LNCAP (cell line): ENCODE measurements around the gene PPM1H.

Source experiments
- TF ChIP-seq, protein P1 (sequence below): fragments of 450-650 bp; IDR thresholded peaks from 2 replicates; pipeline ENCODE4 v1.5.1; 2017; ENCODE audit warnings: mild to moderate bottlenecking

Gene PPM1H

DNA sequence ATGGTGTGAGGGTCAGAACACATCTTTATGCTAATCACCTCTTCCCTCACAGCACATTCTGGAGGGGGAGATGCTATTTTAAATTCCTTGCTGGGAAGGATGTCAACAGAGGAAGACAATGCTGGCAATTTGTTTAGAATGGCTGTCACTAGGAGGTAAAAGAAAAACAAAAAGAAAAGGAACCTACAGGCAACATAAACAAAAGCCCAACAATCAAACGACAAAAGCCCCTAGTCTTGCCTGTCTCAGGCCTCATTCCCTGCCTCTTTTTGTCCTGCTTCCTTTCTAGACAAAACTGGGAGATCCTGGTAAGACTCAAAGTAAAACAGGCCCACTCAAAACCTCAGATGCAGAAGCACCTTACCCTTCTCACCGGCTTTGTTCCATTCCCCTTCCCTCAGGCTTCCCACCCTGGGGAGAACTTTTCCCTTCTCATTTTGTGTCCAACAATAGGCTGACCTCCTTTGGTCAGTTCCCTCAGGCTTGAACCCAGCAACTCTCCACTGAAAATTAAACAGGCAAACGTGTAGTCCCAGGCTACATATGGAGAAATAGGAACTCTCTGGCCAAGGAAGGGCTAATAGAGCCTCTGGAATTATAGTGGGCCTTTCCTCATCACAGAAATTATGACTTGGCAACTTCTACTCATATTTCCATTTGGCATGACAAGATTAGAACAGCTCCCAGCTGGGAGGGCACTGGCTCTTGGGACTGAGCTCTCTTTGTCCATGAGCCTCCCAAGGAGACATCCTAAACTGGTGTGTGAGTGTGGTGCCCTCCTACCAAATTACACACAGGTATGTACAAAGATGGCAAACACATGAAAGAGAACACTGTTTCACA is 275.3 kb downstream of the PPM1H start:
- TF ChIP-seq, protein P1, sequence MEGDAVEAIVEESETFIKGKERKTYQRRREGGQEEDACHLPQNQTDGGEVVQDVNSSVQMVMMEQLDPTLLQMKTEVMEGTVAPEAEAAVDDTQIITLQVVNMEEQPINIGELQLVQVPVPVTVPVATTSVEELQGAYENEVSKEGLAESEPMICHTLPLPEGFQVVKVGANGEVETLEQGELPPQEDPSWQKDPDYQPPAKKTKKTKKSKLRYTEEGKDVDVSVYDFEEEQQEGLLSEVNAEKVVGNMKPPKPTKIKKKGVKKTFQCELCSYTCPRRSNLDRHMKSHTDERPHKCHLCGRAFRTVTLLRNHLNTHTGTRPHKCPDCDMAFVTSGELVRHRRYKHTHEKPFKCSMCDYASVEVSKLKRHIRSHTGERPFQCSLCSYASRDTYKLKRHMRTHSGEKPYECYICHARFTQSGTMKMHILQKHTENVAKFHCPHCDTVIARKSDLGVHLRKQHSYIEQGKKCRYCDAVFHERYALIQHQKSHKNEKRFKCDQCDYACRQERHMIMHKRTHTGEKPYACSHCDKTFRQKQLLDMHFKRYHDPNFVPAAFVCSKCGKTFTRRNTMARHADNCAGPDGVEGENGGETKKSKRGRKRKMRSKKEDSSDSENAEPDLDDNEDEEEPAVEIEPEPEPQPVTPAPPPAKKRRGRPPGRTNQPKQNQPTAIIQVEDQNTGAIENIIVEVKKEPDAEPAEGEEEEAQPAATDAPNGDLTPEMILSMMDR, result no peak

DNA sequence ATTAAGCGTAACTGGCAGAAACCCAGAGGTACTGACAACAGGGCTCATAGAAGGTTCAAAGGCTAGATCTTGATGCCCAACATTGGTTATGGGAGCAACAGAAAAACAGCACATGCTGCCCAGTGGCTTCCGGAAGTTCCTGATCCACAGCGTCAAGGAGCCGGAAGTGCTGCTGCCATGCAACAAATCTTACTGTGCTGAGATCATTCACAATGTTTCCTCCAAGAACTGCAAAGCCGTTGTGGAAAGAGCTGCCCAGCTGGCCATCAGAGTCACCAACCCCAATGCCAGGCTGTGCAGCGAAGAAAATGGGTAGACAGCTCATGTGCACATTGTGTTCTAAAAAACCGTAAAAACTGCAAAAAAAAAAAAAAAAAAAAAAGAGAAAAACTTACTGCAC is 276.0 kb downstream of the PPM1H start:
- TF ChIP-seq, protein P1, result no peak

DNA sequence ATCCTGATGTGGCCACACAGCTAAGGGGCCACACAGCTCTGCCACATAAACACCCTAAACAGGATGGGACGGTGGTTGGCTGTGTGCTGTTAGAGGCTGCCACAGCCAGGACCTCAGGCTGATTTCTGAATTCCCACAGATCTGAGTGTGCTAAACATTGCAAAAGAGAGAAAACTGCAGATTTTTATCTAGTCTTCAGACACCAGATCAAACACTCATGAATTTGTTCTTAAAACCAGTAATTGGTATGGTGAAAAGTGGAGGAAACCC is 277.7 kb downstream of the PPM1H start:
- TF ChIP-seq, protein P1, result no peak

DNA sequence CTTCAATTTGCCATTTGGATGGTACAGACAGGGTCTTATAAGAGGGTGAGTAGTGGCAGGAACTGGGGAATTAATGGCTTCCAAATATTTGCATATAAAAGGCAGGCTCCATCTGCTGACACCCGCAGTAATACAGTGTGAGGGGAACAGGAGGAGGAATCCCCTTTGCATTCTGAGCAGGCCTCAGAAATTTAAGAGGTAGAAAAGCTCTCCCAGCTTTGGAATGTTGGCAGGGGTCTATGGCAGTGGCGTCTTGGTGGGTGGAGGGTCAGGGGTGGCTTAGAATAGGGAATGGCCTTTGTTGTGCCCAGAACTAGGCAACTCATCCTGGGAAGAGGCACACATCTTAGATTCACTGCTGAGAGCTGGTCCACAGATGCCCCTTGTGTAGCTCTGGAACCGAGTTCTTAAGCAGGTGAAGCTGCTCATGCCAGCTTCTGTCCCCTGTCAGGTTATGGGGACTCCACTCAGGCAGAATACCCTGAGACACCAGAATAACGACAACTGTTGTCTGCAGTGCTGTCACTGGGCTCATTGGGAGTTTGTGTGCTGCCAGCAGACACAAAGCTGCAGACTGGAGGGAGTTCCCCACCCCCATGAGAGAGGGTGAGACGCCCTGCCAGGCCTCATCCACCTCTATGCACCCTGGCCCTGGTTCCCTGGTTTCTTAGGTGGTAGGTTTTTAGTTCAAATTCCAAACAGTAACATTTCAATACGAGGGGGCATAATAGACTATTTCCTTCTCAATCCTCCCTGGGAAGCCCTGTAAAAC is 278.2 kb downstream of the PPM1H start:
- TF ChIP-seq, protein P1, result no peak

DNA sequence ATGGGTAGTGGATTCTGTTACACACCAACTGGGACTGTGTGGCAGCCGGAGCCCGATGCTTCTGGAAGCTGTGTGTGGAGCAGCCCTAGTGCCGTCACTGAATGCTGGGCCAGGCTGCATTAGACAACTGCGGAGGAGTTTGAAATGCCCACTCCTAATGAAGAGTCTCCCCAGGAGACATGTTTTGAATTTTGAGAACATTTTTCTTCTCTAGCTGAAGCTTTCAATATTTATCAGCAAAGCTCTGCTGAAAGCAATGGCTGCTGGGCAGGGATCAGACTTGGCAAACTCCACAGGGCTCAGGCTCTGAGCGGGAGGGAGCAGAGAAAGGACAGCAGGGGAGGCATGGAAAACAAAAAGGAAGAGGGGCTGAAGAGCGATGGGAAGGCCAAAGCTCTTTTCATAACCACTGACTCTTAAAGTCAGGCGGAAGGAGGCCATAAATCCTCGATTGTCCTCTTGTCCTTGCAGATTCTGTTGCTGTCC is 279.2 kb downstream of the PPM1H start:
- TF ChIP-seq, protein P1, result no peak

DNA sequence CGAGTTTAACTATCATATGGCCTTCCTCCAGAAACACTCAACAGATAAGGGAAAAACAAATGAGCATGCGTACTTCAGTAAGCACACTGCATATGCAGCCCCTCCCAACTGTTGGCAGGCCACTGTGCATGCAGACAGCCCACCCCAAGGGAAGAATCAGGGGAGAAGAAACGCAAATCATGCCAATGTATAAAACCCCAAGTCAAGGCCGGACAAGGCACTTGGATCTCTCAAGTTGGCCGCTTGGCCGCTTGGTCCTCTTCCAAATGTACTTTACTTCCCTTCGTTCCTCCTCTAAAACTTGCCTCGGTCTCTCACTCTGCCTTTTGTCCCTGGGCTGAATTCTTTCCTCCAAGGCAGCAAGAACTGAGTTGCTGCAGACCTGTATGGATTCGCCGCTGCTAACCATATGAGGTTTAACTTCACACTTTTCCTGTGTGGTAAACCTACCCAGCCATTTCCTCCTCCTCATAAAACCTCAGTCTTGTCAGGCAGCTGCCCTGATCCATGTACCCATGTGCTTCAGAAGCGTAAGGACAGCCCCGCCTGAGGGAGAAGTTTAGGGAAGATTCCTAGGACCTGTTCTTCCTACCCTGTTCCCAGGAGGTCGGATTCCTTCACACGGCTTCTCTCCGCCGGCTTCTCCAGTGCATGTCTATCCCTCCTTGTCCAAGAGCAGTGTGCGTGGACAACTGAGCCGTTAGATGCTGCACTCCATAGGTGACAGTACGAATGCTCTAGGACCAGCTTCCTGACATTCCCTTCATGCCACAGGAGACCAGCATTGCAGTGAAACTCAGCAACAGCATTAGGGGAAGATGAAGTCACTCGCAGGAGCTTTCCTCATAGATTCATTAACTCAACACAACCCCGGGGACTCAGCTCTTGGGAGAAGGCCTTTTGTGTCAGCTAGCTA is 280.4 kb downstream of the PPM1H start:
- TF ChIP-seq, protein P1, result no peak

DNA sequence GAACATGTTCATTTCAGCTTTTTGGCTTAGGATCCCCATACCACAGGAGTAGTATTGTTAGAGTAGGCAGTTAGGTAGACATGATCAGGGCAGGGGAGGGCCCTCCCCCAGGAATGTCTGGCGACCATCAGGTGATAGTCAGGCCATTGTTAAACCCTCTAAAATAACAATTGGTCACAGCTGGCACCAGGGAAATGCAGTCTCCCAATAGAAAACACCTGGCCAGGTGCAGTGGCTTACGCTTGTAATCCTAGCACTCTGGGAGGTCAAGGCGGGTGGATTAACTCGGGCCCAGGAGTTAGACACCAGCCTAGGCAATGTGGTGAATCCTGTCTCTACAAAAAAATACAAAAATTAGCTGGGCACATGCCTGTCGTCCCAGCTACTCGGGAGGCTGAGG is 281.2 kb downstream of the PPM1H start:
- TF ChIP-seq, protein P1, result no peak
